ENCODE measurements around the gene TRIM67.

The TRIM67 gene

DNA sequence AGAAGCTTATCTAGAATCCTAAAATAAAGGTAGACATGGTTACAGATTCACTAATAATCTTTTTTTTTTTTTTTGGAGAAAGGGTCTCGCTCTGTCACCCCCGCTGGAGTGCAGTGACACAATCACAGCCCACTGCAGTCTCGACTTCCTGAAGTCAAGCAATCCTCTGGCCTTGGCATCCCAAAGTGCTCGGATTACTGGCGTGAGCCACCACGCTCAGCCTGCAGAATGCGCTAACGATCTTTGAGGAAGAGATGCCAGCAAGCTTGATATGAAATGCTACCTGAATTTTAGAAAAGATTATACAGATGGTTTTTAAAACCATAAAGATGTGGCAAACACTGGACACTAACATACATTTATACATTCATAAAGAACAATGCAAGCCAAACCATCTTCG, 75.1 kb downstream of the TRIM67 start:
- Histone ChIP-seq H3K9ac (ENCODE audit: low read length) (no peak overlapping the region), H3K27me3 (ENCODE audit: control insufficient read depth, insufficient read depth, low read length) (no peaks in the 10 kb centered on the region), H3K4me1 (ENCODE audit: control insufficient read depth, insufficient read depth, low read length) (peaks cover 9% of the 10 kb centered on the region), H3K27ac (ENCODE audit: low read depth, low read length) (no peak overlapping the region), H3K36me3 (ENCODE audit: control insufficient read depth, insufficient read depth, low read length) (peaks cover 11% of the 10 kb centered on the region), H3K4me3 (ENCODE audit: low read length) (no peak overlapping the region)

GRCh38 chr1:231238298-231238697, 76.4 kb downstream of the TRIM67 start:
- Histone ChIP-seq H3K36me3 (ENCODE audit: control insufficient read depth, insufficient read depth, low read length) (peaks cover 10% of the 10 kb centered on the region), H3K27me3 (ENCODE audit: control insufficient read depth, insufficient read depth, low read length) (no peaks in the 10 kb centered on the region), H3K4me1 (ENCODE audit: control insufficient read depth, insufficient read depth, low read length) (peaks cover 9% of the 10 kb centered on the region), H3K9ac (ENCODE audit: low read length) (no peak overlapping the region), H3K4me3 (ENCODE audit: low read length) (no peak overlapping the region), H3K27ac (ENCODE audit: low read depth, low read length) (no peak overlapping the region)

DNA sequence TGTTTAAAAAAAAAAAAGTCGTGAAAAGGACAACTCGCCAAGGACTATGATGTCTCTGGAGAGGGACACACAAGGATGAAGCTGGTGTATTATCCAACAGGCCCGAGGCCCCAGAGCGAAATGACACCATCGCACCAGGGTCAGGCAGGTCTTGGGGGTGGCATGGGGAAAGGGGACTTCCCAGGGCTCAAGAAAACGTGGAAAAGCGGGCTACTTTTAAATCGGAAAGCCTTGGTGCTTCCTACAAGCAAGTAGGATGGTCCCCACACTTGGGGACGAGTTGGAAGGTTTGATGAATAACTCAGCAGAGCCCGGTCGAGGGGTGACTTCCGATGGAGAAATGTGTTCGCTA, 78.6 kb downstream of the TRIM67 start:
- H3K27me3 ChIP-seq (ENCODE audit: control insufficient read depth, insufficient read depth, low read length), result no peaks in the 10 kb centered on the region
- H3K4me1 ChIP-seq (ENCODE audit: control insufficient read depth, insufficient read depth, low read length), result peaks cover 9% of the 10 kb centered on the region
- H3K36me3 ChIP-seq (ENCODE audit: control insufficient read depth, insufficient read depth, low read length), result peaks cover 10% of the 10 kb centered on the region
- peak overlapping the region; percentile 97 for H3K4me3 ChIP-seq (ENCODE audit: low read length)
- peak overlapping the region; percentile 81 for H3K27ac ChIP-seq (ENCODE audit: low read depth, low read length)
- peak overlapping the region; percentile 96 for H3K9ac ChIP-seq (ENCODE audit: low read length)

DNA sequence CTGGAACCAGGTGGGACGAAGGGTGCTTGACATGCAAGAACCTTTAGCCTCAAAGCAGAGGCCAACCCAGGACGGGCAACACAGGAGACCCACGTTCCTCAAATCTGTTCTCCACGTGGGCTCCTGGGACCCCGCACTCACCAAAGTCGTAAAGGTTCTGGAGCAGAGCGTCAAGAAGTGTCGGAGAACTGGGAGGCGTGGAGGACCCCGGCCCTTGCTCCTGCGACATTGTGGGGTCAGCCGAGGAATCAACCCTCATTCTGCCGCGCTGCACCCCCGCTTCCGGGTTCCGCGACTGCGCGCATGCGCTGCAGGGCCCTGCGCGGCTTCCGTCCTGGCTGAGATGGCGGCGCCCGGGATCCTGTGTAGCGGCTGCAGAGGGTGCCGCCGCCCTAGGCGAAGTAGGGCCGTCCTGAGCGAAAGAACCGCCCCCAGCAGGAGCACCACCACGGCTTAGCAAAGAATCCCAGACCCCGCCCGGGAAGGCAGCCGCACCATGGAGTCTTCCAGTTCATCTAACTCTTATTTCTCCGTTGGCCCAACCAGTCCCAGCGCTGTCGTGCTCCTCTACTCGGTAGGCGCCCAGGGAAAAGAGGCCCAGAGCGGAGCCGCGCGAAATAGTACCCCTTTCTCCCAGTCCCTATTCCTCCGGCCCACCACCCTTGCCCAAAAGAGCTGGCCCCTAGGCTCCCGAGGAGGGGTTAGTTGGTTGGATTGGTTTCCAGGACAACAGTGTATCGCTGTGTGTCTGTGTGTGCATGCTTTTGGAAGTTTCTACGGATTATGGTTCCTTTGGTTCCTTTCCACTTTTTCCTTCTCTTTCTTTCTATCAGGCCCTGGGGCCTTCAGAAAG, 79.3 kb downstream of the TRIM67 start, which contains the start of gene GNPAT:
Gene GNPAT (plus strand): TSS at position 330 of the 853 bp plus-strand sequence. CDS start 167 bp downstream, at position 497.
- Histone ChIP-seq H3K4me1 (ENCODE audit: control insufficient read depth, insufficient read depth, low read length) (peaks cover 9% of the 10 kb centered on the region), H3K36me3 (ENCODE audit: control insufficient read depth, insufficient read depth, low read length) (peaks cover 10% of the 10 kb centered on the region), H3K27ac (ENCODE audit: low read depth, low read length) (peak within 1 kb of the TSS; percentile 81), H3K9ac (ENCODE audit: low read length) (peak within 1 kb of the TSS; percentile 96), H3K27me3 (ENCODE audit: control insufficient read depth, insufficient read depth, low read length) (no peaks in the 10 kb centered on the region), H3K4me3 (ENCODE audit: low read length) (peak within 1 kb of the TSS; percentile 97)

DNA sequence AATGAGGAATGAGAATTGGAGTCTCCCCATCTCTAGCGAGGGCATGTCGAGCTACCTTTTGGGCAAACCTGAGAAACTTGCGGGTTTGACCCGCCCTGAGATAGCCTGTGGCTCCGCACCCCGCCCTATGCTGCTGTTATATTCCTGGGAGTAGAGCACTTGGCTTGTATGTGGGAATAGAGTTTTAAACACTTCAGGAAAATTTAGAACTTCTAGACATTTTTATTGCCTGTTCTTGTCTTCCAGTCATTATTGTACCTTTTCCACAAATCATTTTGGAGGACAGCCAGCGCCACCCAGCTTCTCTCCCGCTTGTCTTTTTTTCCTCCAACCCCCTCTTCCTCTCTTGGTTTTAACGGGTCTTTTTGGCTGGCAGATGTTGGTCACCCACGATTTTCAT, 79.9 kb downstream of the TRIM67 start:
- H3K27me3 ChIP-seq (ENCODE audit: control insufficient read depth, insufficient read depth, low read length), result no peaks in the 10 kb centered on the region
- peak overlapping the region; percentile 84 for H3K9ac ChIP-seq (ENCODE audit: low read length)
- peak overlapping the region; percentile 76 for H3K27ac ChIP-seq (ENCODE audit: low read depth, low read length)
- peaks cover 10% of the 10 kb centered on the region for H3K36me3 ChIP-seq (ENCODE audit: control insufficient read depth, insufficient read depth, low read length)
- H3K4me1 ChIP-seq (ENCODE audit: control insufficient read depth, insufficient read depth, low read length), result peaks cover 9% of the 10 kb centered on the region
- peak overlapping the region; percentile 97 for H3K4me3 ChIP-seq (ENCODE audit: low read length)

DNA sequence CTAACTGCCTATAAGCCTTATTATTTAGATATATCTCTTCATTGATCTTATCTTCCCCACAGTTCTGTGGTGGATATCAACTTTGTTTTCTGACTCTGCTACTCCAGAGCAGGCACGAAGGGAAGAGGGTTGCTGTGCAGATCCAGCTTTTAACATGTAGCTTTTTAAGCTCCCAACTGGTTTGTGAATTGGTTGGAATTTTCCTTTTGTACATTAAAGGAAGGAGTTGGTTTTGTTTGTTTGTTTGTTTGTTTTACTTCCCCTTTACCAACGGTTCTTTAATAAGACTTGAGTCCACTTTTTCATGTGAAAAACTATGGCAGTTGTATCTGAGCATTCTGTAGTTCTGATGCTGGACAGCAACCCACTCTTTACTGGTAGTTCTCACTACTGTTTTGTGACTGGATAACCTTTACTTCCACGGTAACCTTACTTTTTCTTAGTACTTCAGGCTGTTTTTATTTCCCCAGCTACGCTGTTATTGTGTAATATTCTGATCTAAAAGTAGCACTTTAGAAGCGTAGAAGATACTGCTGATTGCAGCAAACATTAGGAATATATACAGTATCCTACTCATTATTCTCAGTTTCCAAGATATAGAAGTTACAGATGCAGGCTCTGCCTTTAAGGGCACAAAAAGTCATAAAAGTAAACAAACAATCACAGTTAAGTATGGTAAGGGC, 80.8 kb downstream of the TRIM67 start:
- no peaks in the 10 kb centered on the region for H3K27me3 ChIP-seq (ENCODE audit: control insufficient read depth, insufficient read depth, low read length)
- peak overlapping the region; percentile 97 for H3K4me3 ChIP-seq (ENCODE audit: low read length)
- no peak overlapping the region for H3K27ac ChIP-seq (ENCODE audit: low read depth, low read length)
- H3K36me3 ChIP-seq (ENCODE audit: control insufficient read depth, insufficient read depth, low read length), result peaks cover 7% of the 10 kb centered on the region
- H3K4me1 ChIP-seq (ENCODE audit: control insufficient read depth, insufficient read depth, low read length), result peaks cover 9% of the 10 kb centered on the region
- H3K9ac ChIP-seq (ENCODE audit: low read length), result no peak overlapping the region

- Histone ChIP-seq H3K9ac (ENCODE audit: low read length) (no peak overlapping the region), H3K4me1 (ENCODE audit: control insufficient read depth, insufficient read depth, low read length) (no peaks in the 10 kb centered on the region), H3K27ac (ENCODE audit: low read depth, low read length) (no peak overlapping the region), H3K4me3 (ENCODE audit: low read length) (no peak overlapping the region), H3K27me3 (ENCODE audit: control insufficient read depth, insufficient read depth, low read length) (no peaks in the 10 kb centered on the region), H3K36me3 (ENCODE audit: control insufficient read depth, insufficient read depth, low read length) (no peaks in the 10 kb centered on the region)
Measured at GRCh38 chr1:231248778-231249177, 86.9 kb downstream of the TRIM67 start.

- H3K9ac ChIP-seq (ENCODE audit: low read length), result no peak overlapping the region
- peaks cover 5% of the 10 kb centered on the region for H3K36me3 ChIP-seq (ENCODE audit: control insufficient read depth, insufficient read depth, low read length)
- H3K27me3 ChIP-seq (ENCODE audit: control insufficient read depth, insufficient read depth, low read length), result no peaks in the 10 kb centered on the region
Measured at GRCh38 chr1:231252336-231252735, 90.5 kb downstream of the TRIM67 start.

DNA sequence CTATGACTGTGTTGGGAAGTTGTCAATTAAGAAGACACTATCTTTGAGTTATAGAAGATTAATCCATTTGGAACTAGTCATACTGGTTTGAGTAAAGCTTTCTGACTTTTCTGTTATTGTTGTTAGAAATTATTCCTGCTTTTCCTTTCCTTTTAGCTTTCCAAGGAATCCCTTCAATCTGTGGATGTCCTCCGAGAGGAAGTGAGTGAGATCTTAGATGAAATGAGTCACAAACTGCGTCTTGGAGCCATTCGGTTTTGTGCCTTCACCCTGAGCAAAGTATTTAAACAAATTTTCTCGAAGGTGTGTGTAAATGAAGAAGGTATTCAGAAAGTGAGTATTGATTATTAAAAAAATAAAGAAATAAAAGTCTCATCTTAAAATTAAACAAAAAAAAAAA, 98.5 kb downstream of the TRIM67 start:
- peaks cover 12% of the 10 kb centered on the region for H3K36me3 ChIP-seq (ENCODE audit: control insufficient read depth, insufficient read depth, low read length)
- H3K9ac ChIP-seq (ENCODE audit: low read length), result no peak overlapping the region
- no peak overlapping the region for H3K27ac ChIP-seq (ENCODE audit: low read depth, low read length)
- H3K27me3 ChIP-seq (ENCODE audit: control insufficient read depth, insufficient read depth, low read length), result no peaks in the 10 kb centered on the region
- no peaks in the 10 kb centered on the region for H3K4me1 ChIP-seq (ENCODE audit: control insufficient read depth, insufficient read depth, low read length)
- no peak overlapping the region for H3K4me3 ChIP-seq (ENCODE audit: low read length)

More at GRCh38 chr1:231252336-231252735, 90.5 kb downstream of the TRIM67 start:
- Histone ChIP-seq H3K4me1 (ENCODE audit: control insufficient read depth, insufficient read depth, low read length) (no peaks in the 10 kb centered on the region), H3K27ac (ENCODE audit: low read depth, low read length) (no peak overlapping the region), H3K4me3 (ENCODE audit: low read length) (no peak overlapping the region)

GRCh38 chr1:231264642-231265041, 102.8 kb downstream of the TRIM67 start:
- H3K4me1 ChIP-seq (ENCODE audit: control insufficient read depth, insufficient read depth, low read length), result no peaks in the 10 kb centered on the region
- no peak overlapping the region for H3K4me3 ChIP-seq (ENCODE audit: low read length)
- no peak overlapping the region for H3K9ac ChIP-seq (ENCODE audit: low read length)
- peaks cover 14% of the 10 kb centered on the region for H3K36me3 ChIP-seq (ENCODE audit: control insufficient read depth, insufficient read depth, low read length)
- no peak overlapping the region for H3K27ac ChIP-seq (ENCODE audit: low read depth, low read length)
- H3K27me3 ChIP-seq (ENCODE audit: control insufficient read depth, insufficient read depth, low read length), result no peaks in the 10 kb centered on the region

- no peak overlapping the region for H3K9ac ChIP-seq (ENCODE audit: low read length)
- peaks cover 13% of the 10 kb centered on the region for H3K36me3 ChIP-seq (ENCODE audit: control insufficient read depth, insufficient read depth, low read length)
- H3K4me1 ChIP-seq (ENCODE audit: control insufficient read depth, insufficient read depth, low read length), result no peaks in the 10 kb centered on the region
- no peak overlapping the region for H3K4me3 ChIP-seq (ENCODE audit: low read length)
- no peak overlapping the region for H3K27ac ChIP-seq (ENCODE audit: low read depth, low read length)
- no peaks in the 10 kb centered on the region for H3K27me3 ChIP-seq (ENCODE audit: control insufficient read depth, insufficient read depth, low read length)
Measured at GRCh38 chr1:231265379-231265778, 103.5 kb downstream of the TRIM67 start.

- Histone ChIP-seq H3K4me1 (ENCODE audit: control insufficient read depth, insufficient read depth, low read length) (no peaks in the 10 kb centered on the region), H3K36me3 (ENCODE audit: control insufficient read depth, insufficient read depth, low read length) (peaks cover 13% of the 10 kb centered on the region), H3K4me3 (ENCODE audit: low read length) (no peak overlapping the region), H3K27me3 (ENCODE audit: control insufficient read depth, insufficient read depth, low read length) (no peaks in the 10 kb centered on the region), H3K27ac (ENCODE audit: low read depth, low read length) (no peak overlapping the region), H3K9ac (ENCODE audit: low read length) (no peak overlapping the region)
Measured at GRCh38 chr1:231266811-231267322, 105.0 kb downstream of the TRIM67 start.

Data from rectal smooth muscle tissue (tissue), 1 donor.